Liver (tissue), 2 donors: ENCODE results near the gene MYO1C.

Experiments
- CTCF ChIP-seq: fragments of 150-350 bp; IDR thresholded peaks from 2 replicates; pipeline ENCODE4 v1.5.1; 2017; ENCODE audit warnings: improper control_type of control experiment, low read depth, low read length; ENCODE audit not compliant: missing input control
- MAX ChIP-seq: IDR thresholded peaks from 2 replicates; pipeline ENCODE4 v1.6.1; 2016; ENCODE audit warnings: antibody characterized with exemption
- REST ChIP-seq: IDR thresholded peaks from 2 replicates; pipeline ENCODE4 v1.6.1; 2016; ENCODE audit warnings: antibody characterized with exemption, mild to moderate bottlenecking
- YY1 ChIP-seq: IDR thresholded peaks from 2 replicates; pipeline ENCODE4 v1.6.1; 2016; ENCODE audit warnings: antibody characterized with exemption, mild to moderate bottlenecking
- donor health status: healthy.

- TF ChIP-seq MAX (no peak), CTCF (peak; percentile 5), REST (no peak), YY1 (no peak)
Measured at GRCh38 chr17:1484676-1485422, 7.6 kb downstream of the MYO1C start.
